ENCODE results near the gene RCAN2.
"Not testable (repeated sequence)": the region's sequence is repeated elsewhere in the genome, so short reads cannot be mapped to it uniquely, and the experiment has no call there.

RCAN2 gene

DNA sequence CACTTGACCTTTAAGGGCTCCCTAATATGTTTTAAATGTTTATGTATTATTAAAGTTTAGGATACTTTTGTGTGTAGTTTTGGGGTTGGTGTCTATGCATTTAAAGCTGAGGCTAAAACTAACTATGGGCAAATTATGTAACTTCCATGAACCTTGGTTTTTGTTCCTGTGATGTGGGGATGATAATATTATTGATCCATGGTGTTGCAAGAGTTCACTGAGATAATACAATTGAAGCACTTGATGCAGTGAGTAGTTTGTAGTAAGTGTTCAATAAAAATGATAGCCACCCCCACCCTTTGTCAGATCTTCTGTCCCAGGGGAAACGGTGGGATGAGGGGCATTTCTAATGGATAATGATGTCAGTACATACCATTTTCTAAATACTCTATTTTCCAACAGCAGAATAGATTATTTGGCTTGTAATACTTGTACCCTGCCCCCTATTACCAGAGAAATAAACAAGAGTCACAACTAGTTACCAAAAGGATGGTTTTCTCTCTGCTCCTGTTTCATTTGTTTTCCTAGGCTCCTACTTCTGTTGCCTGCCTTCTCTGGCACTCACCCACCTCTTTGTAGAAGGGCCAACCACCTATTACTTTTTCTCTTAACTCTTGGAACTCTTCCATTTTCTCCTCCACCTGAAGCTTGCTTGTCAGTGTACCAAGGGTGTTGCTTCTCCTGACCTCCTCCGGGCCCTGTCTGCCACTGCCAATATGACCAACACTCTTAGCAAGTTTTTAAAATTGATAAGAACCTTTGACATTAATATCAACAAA lies 97.9 kb downstream of the RCAN2 start:
- no peaks in the 10 kb centered on the region for H3K4me1 ChIP-seq (ENCODE audit: low read length)
- H3K27ac ChIP-seq (ENCODE audit: low read length): no peak overlapping the region
- no peak overlapping the region for H3K9ac ChIP-seq (ENCODE audit: low read length)
- TF ChIP-seq, protein P1, sequence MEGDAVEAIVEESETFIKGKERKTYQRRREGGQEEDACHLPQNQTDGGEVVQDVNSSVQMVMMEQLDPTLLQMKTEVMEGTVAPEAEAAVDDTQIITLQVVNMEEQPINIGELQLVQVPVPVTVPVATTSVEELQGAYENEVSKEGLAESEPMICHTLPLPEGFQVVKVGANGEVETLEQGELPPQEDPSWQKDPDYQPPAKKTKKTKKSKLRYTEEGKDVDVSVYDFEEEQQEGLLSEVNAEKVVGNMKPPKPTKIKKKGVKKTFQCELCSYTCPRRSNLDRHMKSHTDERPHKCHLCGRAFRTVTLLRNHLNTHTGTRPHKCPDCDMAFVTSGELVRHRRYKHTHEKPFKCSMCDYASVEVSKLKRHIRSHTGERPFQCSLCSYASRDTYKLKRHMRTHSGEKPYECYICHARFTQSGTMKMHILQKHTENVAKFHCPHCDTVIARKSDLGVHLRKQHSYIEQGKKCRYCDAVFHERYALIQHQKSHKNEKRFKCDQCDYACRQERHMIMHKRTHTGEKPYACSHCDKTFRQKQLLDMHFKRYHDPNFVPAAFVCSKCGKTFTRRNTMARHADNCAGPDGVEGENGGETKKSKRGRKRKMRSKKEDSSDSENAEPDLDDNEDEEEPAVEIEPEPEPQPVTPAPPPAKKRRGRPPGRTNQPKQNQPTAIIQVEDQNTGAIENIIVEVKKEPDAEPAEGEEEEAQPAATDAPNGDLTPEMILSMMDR (IDR thresholded peaks at IDR 0.05; ENCODE audit: low read length): no peak
- TF ChIP-seq EZH2 (optimal IDR thresholded peaks at IDR 0.05; ENCODE audit: low read depth, low read length): no peak
- TF ChIP-seq EZH2phosphoT487 (IDR thresholded peaks at IDR 0.05; ENCODE audit: low read length): no peak
- no peak overlapping the region for H2AFZ ChIP-seq (ENCODE audit: low read length)
- no peaks in the 10 kb centered on the region for H4K20me1 ChIP-seq (ENCODE audit: insufficient read depth, low read length)
- DNase-seq: no peak
- H3K9me2 ChIP-seq (replicated peaks; ENCODE audit: insufficient read depth, low read length): no peaks in the 10 kb centered on the region
- H3K36me3 ChIP-seq (replicated peaks; ENCODE audit: insufficient read depth, low read length): no peaks in the 10 kb centered on the region
- no peaks in the 10 kb centered on the region for H3K79me2 ChIP-seq (ENCODE audit: low read length)
- no peaks in the 10 kb centered on the region for H3F3A ChIP-seq (ENCODE audit: insufficient read depth, low read length)
- no peaks in the 10 kb centered on the region for H3K27me3 ChIP-seq (replicated peaks; ENCODE audit: insufficient read depth, low read length)
- no peak overlapping the region for H3K4me3 ChIP-seq (ENCODE audit: low read length)
- no peaks in the 10 kb centered on the region for H3K9me3 ChIP-seq (replicated peaks; ENCODE audit: insufficient read depth, low read length)
- no peak overlapping the region for H3K4me2 ChIP-seq (ENCODE audit: low read depth, low read length)

DNA sequence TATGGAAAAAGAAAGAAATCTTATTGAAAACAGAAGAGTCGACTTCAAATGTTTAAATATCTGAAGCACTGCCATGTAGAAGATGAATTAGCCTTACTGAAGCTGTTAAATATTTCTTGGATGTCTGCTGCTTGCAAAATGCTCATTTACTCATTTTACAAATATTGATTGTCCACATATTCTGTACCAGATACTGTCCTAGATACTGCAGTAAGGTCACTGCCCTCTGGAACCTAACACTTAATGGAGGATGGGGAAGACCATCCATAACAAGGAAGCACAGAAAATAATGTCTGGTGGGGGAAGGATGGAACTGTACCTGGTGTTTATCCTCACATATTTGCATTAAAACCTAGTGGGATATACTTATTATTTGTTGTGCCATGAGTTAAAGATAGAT lies 99.0 kb downstream of the RCAN2 start:
- Histone ChIP-seq H3K4me2 (ENCODE audit: low read depth, low read length) (no peak overlapping the region), H3K27ac (ENCODE audit: low read length) (no peak overlapping the region), H3K4me3 (ENCODE audit: low read length) (no peak overlapping the region), H3K9me3 (replicated peaks; ENCODE audit: insufficient read depth, low read length) (no peaks in the 10 kb centered on the region), H4K20me1 (ENCODE audit: insufficient read depth, low read length) (no peaks in the 10 kb centered on the region), H3K9ac (ENCODE audit: low read length) (no peak overlapping the region), H2AFZ (ENCODE audit: low read length) (no peak overlapping the region), H3K36me3 (replicated peaks; ENCODE audit: insufficient read depth, low read length) (no peaks in the 10 kb centered on the region), H3K27me3 (replicated peaks; ENCODE audit: insufficient read depth, low read length) (no peaks in the 10 kb centered on the region), H3K79me2 (ENCODE audit: low read length) (no peaks in the 10 kb centered on the region), H3K9me2 (replicated peaks; ENCODE audit: insufficient read depth, low read length) (no peaks in the 10 kb centered on the region), H3F3A (ENCODE audit: insufficient read depth, low read length) (no peaks in the 10 kb centered on the region), H3K4me1 (ENCODE audit: low read length) (no peaks in the 10 kb centered on the region)
- TF ChIP-seq EZH2phosphoT487 (IDR thresholded peaks at IDR 0.05; ENCODE audit: low read length): no peak
- TF ChIP-seq, protein P1 (IDR thresholded peaks at IDR 0.05; ENCODE audit: low read length): no peak
- TF ChIP-seq EZH2 (optimal IDR thresholded peaks at IDR 0.05; ENCODE audit: low read depth, low read length): no peak
- no peak for DNase-seq

DNA sequence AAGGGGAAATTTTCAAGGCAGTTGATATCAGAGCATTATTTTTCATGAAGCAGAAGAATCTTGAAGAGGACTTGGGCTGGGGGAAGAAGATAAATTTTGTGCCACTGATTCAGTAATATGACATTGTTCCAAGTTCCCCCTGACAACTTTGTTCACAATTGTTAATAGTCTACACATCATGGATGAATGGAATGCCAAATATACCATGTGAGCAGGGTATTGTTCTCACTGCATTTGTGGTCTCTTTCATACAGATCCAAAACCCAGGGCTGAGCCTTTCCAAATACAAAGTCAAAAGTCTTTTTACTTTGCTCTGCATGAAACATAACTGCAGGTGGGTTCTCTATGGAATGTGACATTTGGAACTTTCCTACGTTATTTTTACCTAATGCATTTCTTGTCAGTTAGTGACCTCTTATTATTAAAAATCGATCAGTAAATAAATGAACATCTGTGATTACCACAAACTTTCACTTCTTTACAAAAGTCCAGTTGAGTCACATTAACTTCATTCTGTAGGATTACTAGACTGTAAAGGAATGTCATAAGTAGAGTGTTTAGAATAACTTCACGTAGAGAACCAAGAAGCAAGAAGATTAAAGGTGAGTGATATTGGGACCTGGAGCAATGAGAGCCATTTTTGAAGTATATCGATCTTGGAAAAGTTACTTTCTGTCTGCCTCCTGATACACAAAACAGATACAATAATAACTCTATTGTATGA lies 100.9 kb downstream of the RCAN2 start:
- H3K9me2 ChIP-seq (replicated peaks; ENCODE audit: insufficient read depth, low read length): no peaks in the 10 kb centered on the region
- no peak overlapping the region for H3K27ac ChIP-seq (ENCODE audit: low read length)
- H3K4me2 ChIP-seq (ENCODE audit: low read depth, low read length): no peak overlapping the region
- no peaks in the 10 kb centered on the region for H3K79me2 ChIP-seq (ENCODE audit: low read length)
- TF ChIP-seq EZH2 (optimal IDR thresholded peaks at IDR 0.05; ENCODE audit: low read depth, low read length): no peak
- TF ChIP-seq, protein P1 (IDR thresholded peaks at IDR 0.05; ENCODE audit: low read length): no peak
- TF ChIP-seq EZH2phosphoT487 (IDR thresholded peaks at IDR 0.05; ENCODE audit: low read length): no peak
- H3K9me3 ChIP-seq (replicated peaks; ENCODE audit: insufficient read depth, low read length): no peaks in the 10 kb centered on the region
- H3K9ac ChIP-seq (ENCODE audit: low read length): no peak overlapping the region
- no peak overlapping the region for H3K4me3 ChIP-seq (ENCODE audit: low read length)
- no peaks in the 10 kb centered on the region for H4K20me1 ChIP-seq (ENCODE audit: insufficient read depth, low read length)
- H3K27me3 ChIP-seq (replicated peaks; ENCODE audit: insufficient read depth, low read length): no peaks in the 10 kb centered on the region
- no peak overlapping the region for H2AFZ ChIP-seq (ENCODE audit: low read length)
- H3K36me3 ChIP-seq (replicated peaks; ENCODE audit: insufficient read depth, low read length): no peaks in the 10 kb centered on the region
- no peak for DNase-seq
- H3K4me1 ChIP-seq (ENCODE audit: low read length): no peaks in the 10 kb centered on the region
- no peaks in the 10 kb centered on the region for H3F3A ChIP-seq (ENCODE audit: insufficient read depth, low read length)

DNA sequence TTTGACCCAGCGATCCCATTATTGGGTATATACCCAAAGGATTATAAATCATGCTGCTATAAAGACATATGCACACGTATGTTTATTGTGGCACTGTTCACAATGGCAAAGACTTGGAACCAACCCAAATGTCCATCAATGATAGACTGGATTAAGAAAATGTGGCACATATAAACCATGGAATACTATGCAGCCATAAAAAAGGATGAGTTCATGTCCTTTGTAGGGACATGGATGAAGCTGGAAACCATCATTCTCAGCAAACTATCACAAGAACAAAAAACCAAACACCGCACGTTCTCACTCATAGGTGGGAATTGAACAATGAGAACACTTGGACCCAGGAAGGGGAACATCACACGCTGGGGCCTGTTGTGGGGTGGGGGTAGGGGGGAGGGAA lies 103.5 kb downstream of the RCAN2 start:
- not testable (repeated sequence) for H3K36me3 ChIP-seq (replicated peaks; ENCODE audit: insufficient read depth, low read length); H3K27ac ChIP-seq (ENCODE audit: low read length); H3K9me2 ChIP-seq (replicated peaks; ENCODE audit: insufficient read depth, low read length); H3F3A ChIP-seq (ENCODE audit: insufficient read depth, low read length); H3K27me3 ChIP-seq (replicated peaks; ENCODE audit: insufficient read depth, low read length); H3K4me3 ChIP-seq (ENCODE audit: low read length); H2AFZ ChIP-seq (ENCODE audit: low read length); H3K9me3 ChIP-seq (replicated peaks; ENCODE audit: insufficient read depth, low read length); H3K9ac ChIP-seq (ENCODE audit: low read length); H3K79me2 ChIP-seq (ENCODE audit: low read length); H3K4me1 ChIP-seq (ENCODE audit: low read length); H4K20me1 ChIP-seq (ENCODE audit: insufficient read depth, low read length); H3K4me2 ChIP-seq (ENCODE audit: low read depth, low read length); DNase-seq
